AG10803 (cell line): ENCODE measurements around the gene CPEB2.

Source experiments
- DNase-seq: peaks from one replicate; pipeline ENCODE4 v3.0.0; 2010; ENCODE audit warnings: low read depth
- H3K4me3 ChIP-seq: 2 replicates; pipeline ENCODE4 v1.5.1; 2011; ENCODE audit warnings: mild to moderate bottlenecking, low read length, control low read depth
- CTCF ChIP-seq: conservative IDR thresholded peaks from 2 replicates; pipeline ENCODE4 v1.5.1; 2011; ENCODE audit warnings: mild to moderate bottlenecking, low read length, control low read depth, inconsistent platforms

The CPEB2 gene

GRCh38 chr4:15089979-15090378 lies 87.7 kb downstream of the CPEB2 start:
- DNase-seq: no peak
- no peak overlapping the region for H3K4me3 ChIP-seq
- TF ChIP-seq CTCF: no peak

GRCh38 chr4:15100380-15100779 lies 98.1 kb downstream of the CPEB2 start:
- TF ChIP-seq CTCF: no peak
- no peak for DNase-seq
- H3K4me3 ChIP-seq: no peak overlapping the region

DNA sequence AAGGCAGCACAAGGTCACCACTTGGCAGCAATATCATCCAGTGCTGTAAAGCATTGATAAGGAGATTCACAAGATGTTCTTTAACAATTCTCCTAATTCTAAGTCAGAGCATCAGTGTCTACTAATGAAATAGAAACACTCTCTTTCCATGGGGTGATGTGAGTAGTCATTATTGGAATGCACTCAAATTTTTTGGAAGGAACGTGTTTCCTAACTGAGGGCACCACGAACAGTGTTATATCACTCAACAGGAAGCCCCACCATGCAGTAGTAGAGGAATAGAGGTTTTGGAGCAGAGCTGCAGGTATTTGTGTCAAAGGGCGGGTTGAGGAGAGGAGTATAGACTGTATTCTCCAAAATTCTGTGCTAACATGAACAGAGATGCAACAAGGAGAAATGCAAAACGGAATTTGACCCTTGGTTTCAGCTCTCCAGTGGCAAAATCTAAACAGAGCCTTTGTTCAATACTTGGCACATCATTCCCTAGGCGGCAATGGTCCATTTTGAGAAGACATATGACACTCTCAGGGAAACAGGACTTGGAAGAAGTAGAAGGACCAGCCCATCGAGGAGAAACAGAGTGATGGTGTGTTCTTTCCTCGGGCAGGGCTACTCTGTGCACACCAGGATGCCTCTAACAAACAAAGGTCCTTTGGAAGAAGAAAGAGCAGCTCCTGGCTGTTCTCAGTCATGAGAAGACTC lies 98.9 kb downstream of the CPEB2 start:
- DNase-seq: peak; percentile 28
- TF ChIP-seq CTCF: no peak
- no peak overlapping the region for H3K4me3 ChIP-seq

- DNase-seq: no peak
- H3K4me3 ChIP-seq: no peak overlapping the region
- TF ChIP-seq CTCF: no peak
Measured at GRCh38 chr4:15104825-15105224, 102.5 kb downstream of the CPEB2 start.

GRCh38 chr4:15106399-15106798 lies 104.1 kb downstream of the CPEB2 start:
- TF ChIP-seq CTCF: no peak
- DNase-seq: no peak
- no peak overlapping the region for H3K4me3 ChIP-seq

DNA sequence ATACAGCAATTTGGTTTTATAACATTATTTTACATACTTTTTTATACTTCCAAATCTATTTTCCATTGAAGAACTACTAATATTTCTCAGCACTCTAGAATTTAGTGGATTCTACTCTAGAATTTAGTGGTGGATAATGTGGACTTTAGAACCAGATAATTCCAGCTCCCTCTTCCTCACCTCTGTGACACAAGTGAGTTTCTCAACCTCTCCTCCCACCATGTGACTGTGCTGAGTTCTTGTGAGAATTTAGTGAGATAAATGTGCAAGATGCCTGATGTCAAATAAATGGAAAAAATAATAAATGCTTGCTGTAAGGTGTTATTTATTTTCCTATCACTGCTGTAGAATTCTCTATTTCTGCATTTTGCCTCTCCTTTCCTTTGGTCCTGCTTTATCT lies 107.3 kb downstream of the CPEB2 start:
- no peak for DNase-seq
- no peak for TF ChIP-seq CTCF
- no peak overlapping the region for H3K4me3 ChIP-seq

DNA sequence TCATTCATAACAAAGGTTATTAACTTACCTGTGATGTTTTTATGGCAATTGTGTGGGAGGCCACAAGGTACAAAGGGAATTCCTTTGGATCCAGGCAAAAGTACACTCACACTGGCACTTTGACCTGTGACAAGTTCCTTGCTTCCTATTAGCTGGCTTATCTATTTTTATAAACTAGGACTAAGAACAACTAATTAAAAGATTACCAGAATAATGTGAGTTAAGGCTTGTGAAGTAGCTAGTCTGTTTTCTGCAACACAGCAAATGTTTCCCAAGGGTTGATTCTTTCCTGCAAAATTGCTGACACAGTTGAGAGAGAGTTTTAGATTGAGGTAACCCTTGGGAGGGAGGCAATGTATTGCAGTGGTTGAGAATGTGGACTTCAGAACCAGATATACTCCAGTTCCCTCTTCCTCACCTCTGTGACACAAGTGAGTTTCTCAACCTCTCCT lies 107.9 kb downstream of the CPEB2 start:
- H3K4me3 ChIP-seq: no peak overlapping the region
- no peak for DNase-seq
- no peak for TF ChIP-seq CTCF
